HepG2 (cell line): ENCODE data around the gene BIRC5. TPM values are rescaled to one million over a fixed set of nuclear protein-coding genes. Genes with fewer than 3 reads are reported as not detected.

Experiments used
- ATAC-seq: fragments of 200-7000 bp; cut with Tn5 transposase; 3 replicates; pipeline ENCODE4 v1.9.1; 2020; ENCODE audit warnings: mild to moderate bottlenecking, moderate library complexity
- BruUV-seq: library from RNA; stranded (reverse); fragments of 400-500 nt; replicated peaks from 2 replicates; lab custom pipeline; 2021; lab: Mats Ljungman, UMichigan
- CTCF ChIA-PET: fragments of 300-600 bp; formaldehyde crosslinking; extraction: SDS; loops from one replicate; lab custom pipeline; 2021; ENCODE audit warnings: low total read pairs, inconsistent platforms, low intra/inter-chr PET ratio; lab: Yijun Ruan, JAX
- POLR2A ChIA-PET: fragments of 350-600 bp; sonication (Branson Sonifier 250); formaldehyde crosslinking; loops from one replicate; lab custom pipeline; 2020; ENCODE audit warnings: antibody characterized with exemption, inconsistent platforms; lab: Yijun Ruan, JAX
- DNase-seq: peaks from one replicate; pipeline ENCODE4 v3.0.0-alpha.2; 2015; ENCODE audit warnings: low spot score
- FAIRE-seq: peaks from 3 replicates; lab custom pipeline; 2011; peaks lifted over from hg19 to GRCh38; lab: Jason Lieb, UNC
- H2AFZ ChIP-seq: one replicate; pipeline ENCODE4 v1.6.1; 2011; ENCODE audit warnings: low read length, inconsistent platforms
- H3K27ac ChIP-seq: fragments of 300-600 bp; 3 replicates; pipeline ENCODE4 v1.8.0; 2011; ENCODE audit warnings: mixed run types, mild to moderate bottlenecking, mixed read lengths, low read length, inconsistent platforms; ENCODE audit not compliant: insufficient read depth; ENCODE audit errors: extremely low read length
- H3K27me3 ChIP-seq, 2 experiments: fragments of 200-600 bp in 1 of 2; 2 replicates in 1 of 2; 3 replicates in 1 of 2; pipeline versions ENCODE4 v1.6.0 to v1.8.0; 2011; ENCODE audit warnings: low read length in 2 of 2, mild to moderate bottlenecking in 2 of 2, moderate library complexity in 2 of 2, inconsistent platforms in 1 of 2; ENCODE audit not compliant: insufficient read depth in 2 of 2, control insufficient read depth in 1 of 2
- H3K36me3 ChIP-seq, 2 experiments: fragments of 200-600 bp in 1 of 2; replicated peaks in 1 of 2; 2 replicates in 1 of 2; 3 replicates in 1 of 2; pipeline versions ENCODE4 v1.5.1 to v1.8.0; 2011; ENCODE audit warnings: low read length in 2 of 2, inconsistent platforms in 1 of 2; ENCODE audit not compliant: insufficient read depth in 2 of 2, control insufficient read depth in 1 of 2
- H3K4me1 ChIP-seq: 2 replicates; pipeline ENCODE4 v1.5.1; 2012; ENCODE audit warnings: low read length, inconsistent platforms; ENCODE audit not compliant: insufficient read depth
- H3K4me2 ChIP-seq: 2 replicates; pipeline ENCODE4 v1.6.0; 2011; ENCODE audit warnings: low read depth, low read length, inconsistent platforms
- H3K4me3 ChIP-seq, 3 experiments: fragments of 200-600 bp in 1 of 3; sonication (generic), shearing (Covaris generic) in 1 of 3; replicated peaks in 1 of 3; 2 replicates each; pipeline ENCODE4 v1.5.1; 2011 to 2016; ENCODE audit warnings: low read length in 3 of 3, inconsistent platforms in 2 of 3, low read depth in 2 of 3, mild to moderate bottlenecking in 2 of 3, control low read depth in 1 of 3, mixed read lengths in 1 of 3; ENCODE audit not compliant: insufficient read depth in 1 of 3
- H3K79me2 ChIP-seq: one replicate; pipeline ENCODE4 v1.6.1; 2011; ENCODE audit warnings: low read length, inconsistent platforms; ENCODE audit not compliant: insufficient read depth
- H3K9ac ChIP-seq: 2 replicates; pipeline ENCODE4 v1.6.0; 2011; ENCODE audit warnings: mild to moderate bottlenecking, low read depth, low read length, inconsistent platforms; ENCODE audit not compliant: insufficient read depth
- H3K9me3 ChIP-seq: 2 replicates; pipeline ENCODE4 v1.5.1; 2012; ENCODE audit warnings: mild to moderate bottlenecking, low read length
- H4K20me1 ChIP-seq: 2 replicates; pipeline ENCODE4 v1.6.0; 2011; ENCODE audit warnings: inconsistent platforms, mild to moderate bottlenecking, low read length, moderate library complexity; ENCODE audit not compliant: insufficient read depth
- AKAP8 ChIP-seq: sonication (generic); formaldehyde crosslinking; IDR thresholded peaks from 2 replicates; pipeline ENCODE4 v1.5.1; 2020; ENCODE audit warnings: mild to moderate bottlenecking, missing genetic modification reagents
- BRD4 ChIP-seq: sonication (generic); formaldehyde crosslinking; IDR thresholded peaks from 2 replicates; pipeline ENCODE4 v1.4.0; 2020; ENCODE audit warnings: missing genetic modification reagents
- CBX2 ChIP-seq, 2 experiments: fragments of 200-600 bp in 1 of 2; sonication (generic); formaldehyde crosslinking in 1 of 2; IDR thresholded peaks; 2 replicates each; pipeline versions ENCODE4 v1.7.0 to v1.8.1; 2018 to 2022; ENCODE audit warnings: low read depth in 2 of 2, low read length in 1 of 2, mild to moderate bottlenecking in 1 of 2, missing genetic modification reagents in 1 of 2
- EED ChIP-seq: sonication (generic); formaldehyde crosslinking; IDR thresholded peaks from 2 replicates; pipeline ENCODE4 v1.5.0; 2020; ENCODE audit warnings: mild to moderate bottlenecking, missing genetic modification reagents
- TBX2 ChIP-seq: sonication (generic); formaldehyde crosslinking; IDR thresholded peaks from 2 replicates; pipeline ENCODE4 v1.5.0; 2020; ENCODE audit warnings: missing genetic modification reagents, mild to moderate bottlenecking, borderline replicate concordance
- ZNF788 ChIP-seq: sonication (generic); formaldehyde crosslinking; IDR thresholded peaks from 2 replicates; pipeline ENCODE4 v1.5.0; 2020; ENCODE audit warnings: mild to moderate bottlenecking, missing genetic modification reagents, borderline replicate concordance
- WGBS: methylation state at CpG from one replicate; pipeline ENCODE4 v1.1.6; 2017; ENCODE audit warnings: low lambda C conversion rate; 5-methylcytosine and 5-hydroxymethylcytosine counted together
- in situ Hi-C: cut with HindIII; loops from 2 replicates; pipeline ENCODE4 v1.10.0; 2017; ENCODE audit warnings: low pct_unique_long_range_greater_than_20kb; ENCODE audit not compliant: extremely low pct_ligation_motif_present
- intact Hi-C: fragments of 100-400 bp; cut with micrococcal nuclease; formaldehyde crosslinking; loops from one replicate; pipeline ENCODE4 v1.10.0; 2022; ENCODE audit not compliant: unreplicated experiment
- polyA plus RNA-seq, 8 experiments: library from polyadenylated mRNA; depleted of rRNA in 3 of 8; stranded (reverse) in 7 of 8; unstranded in 1 of 8; fragments of >200 nt; fragmentation: Illumina TruSeq in 4 of 8; extraction: Trizol in 4 of 8; gene quantifications; 2 replicates each; pipeline versions ENCODE4 v1.2.1 to v1.2.3, GENCODE V29; 2011 to 2016; ENCODE audit warnings: low read depth in 4 of 8, missing spikeins in 1 of 8, mixed read lengths in 1 of 8; ENCODE audit not compliant: insufficient read depth in 1 of 8
- total RNA-seq, 5 experiments: library from RNA; depleted of rRNA; stranded (reverse); fragments of >200 nt; fragmentation: Illumina TruSeq; extraction: Trizol; gene quantifications; 2 replicates each; pipeline ENCODE4 v1.2.3, GENCODE V29; 2016; ENCODE audit warnings: low read depth in 1 of 5
- TF ChIP-seq, protein P1 (sequence below): sonication (generic); formaldehyde crosslinking; IDR thresholded peaks from 2 replicates; pipeline ENCODE4 v1.5.0; 2020; ENCODE audit warnings: mild to moderate bottlenecking, low read depth, missing genetic modification reagents, borderline replicate concordance

The BIRC5 gene
- total and polyA plus RNA-seq, 2 of the 13 experiments (the other 11 are each of a cell fraction or from before 2014, with no cell fraction given): 30.3 to 135 TPM

DNA sequence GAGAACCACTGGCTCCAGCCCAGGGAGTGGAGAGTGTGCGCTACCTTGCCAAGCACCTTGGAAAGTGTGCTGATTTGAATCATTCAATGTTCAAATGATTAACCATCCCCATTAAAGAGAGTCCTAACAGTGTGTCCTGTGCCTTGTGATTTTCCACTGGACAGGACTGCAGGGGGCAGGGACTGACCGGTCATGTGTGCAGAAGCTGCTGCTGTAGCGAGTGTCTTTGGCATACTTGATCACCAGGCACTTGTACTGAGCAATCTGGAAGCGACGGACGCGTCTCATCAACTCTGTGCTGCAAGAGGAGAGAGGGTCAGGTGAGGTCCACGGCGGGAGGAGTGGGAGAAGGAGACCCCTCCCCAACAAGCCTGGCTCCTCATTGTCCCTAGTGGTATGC is 29.2 kb upstream of the BIRC5 start:
- no peak overlapping the region for H3K27ac ChIP-seq
- peak overlapping the region; percentile 99 for H3K4me2 ChIP-seq
- in situ Hi-C loops (loop anchor here (5.0 kb wide), 1 partner anchor 73 kb away; no protein-coding TSS in a partner anchor), intact Hi-C loops (loop anchor here (5.0 kb wide), 1 partner anchor 73 kb away; no protein-coding TSS in a partner anchor)
- H3K79me2 ChIP-seq: peaks cover 46% of the 10 kb centered on the region
- no peaks in the 10 kb centered on the region for H3K9me3 ChIP-seq
- 0 out of 2 replicates have a peak, but pooled peaks have one; percentile 38 for TF ChIP-seq ZNF788
- no peak for TF ChIP-seq BRD4 (CRISPR knock-in tag)
- no peak for TF ChIP-seq AKAP8 (CRISPR knock-in tag)
- 0 out of 2 replicates have a peak, but pooled peaks have one; percentile 26 for TF ChIP-seq TBX2 (CRISPR knock-in tag)
- no peak for TF ChIP-seq CBX2 (IDR thresholded peaks at IDR 0.05; ENCODE audit: low read depth, low read length)
- TF ChIP-seq CBX2 (CRISPR knock-in tag; IDR thresholded peaks at IDR 0.05; ENCODE audit: low read depth): no peak
- peak; percentile 37; the same call in 1 of the 2 replicates for TF ChIP-seq EED (CRISPR knock-in tag)
- TF ChIP-seq, protein P1, sequence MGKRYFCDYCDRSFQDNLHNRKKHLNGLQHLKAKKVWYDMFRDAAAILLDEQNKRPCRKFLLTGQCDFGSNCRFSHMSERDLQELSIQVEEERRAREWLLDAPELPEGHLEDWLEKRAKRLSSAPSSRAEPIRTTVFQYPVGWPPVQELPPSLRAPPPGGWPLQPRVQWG: no peak
- no TSS peak for BruUV-seq
- no peak overlapping the region for H3K9ac ChIP-seq
- no peak overlapping the region for H3K4me3 ChIP-seq
- H3K36me3 ChIP-seq: peaks cover 6 to 48% of the 10 kb centered on the region in 2 experiments; a peak in 4 of 5 replicates
- ChIA-PET POLR2A (no interaction called here), CTCF (no interaction called here)
- peaks cover 50% of the 10 kb centered on the region for H3K4me1 ChIP-seq
- H4K20me1 ChIP-seq: peaks cover 19% of the 10 kb centered on the region
- 95% methylated on average over 9 of the region's 9 CpGs for WGBS
- no peaks in the 10 kb centered on the region; a peak in 1 of 5 replicates for H3K27me3 ChIP-seq
- no peak for FAIRE-seq
- DNase-seq: no peak
- no peak for ATAC-seq
- H2AFZ ChIP-seq: no peak overlapping the region
